ENCODE results near the gene EIF4A3. TPM values are rescaled to one million over a fixed set of nuclear protein-coding genes. Genes with fewer than 3 reads are reported as not detected.
A peak's percentile ranks its signal among the peaks of the same experiment; 100 is the strongest.

Gene EIF4A3
- total and polyA plus RNA-seq, 9 of the 15 experiments (the other 6 are each of a cell fraction or from before 2014, with no cell fraction given) = 62.7 to 171 (median 127) TPM

GRCh38 chr17:80166446-80166845 lies 19.5 kb upstream of the EIF4A3 start:
- FAIRE-seq = no peak

DNA sequence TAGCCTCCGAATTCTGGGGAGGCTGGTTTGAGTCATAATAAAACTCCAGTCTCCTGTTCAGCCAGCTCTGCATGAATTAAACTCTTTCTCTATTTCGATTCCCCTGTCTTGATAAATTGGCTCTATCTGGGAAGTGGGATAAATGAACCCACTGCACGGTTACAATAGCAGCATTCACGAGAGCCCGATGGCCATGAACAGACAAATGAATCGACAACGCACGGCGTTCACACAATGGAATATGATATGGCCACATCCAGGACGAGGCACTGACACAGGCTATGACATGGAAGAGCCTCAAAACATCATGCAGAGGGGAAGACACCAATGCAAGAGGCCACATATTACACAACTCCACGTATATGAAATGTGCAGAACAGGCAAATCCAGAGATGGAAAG lies 17.3 kb upstream of the EIF4A3 start:
- ChIA-PET POLR2A (interaction anchor here (0.6 to 2.2 kb wide), 4 partner anchors 18 to 63 kb away, joined by 3 to 8 read pairs (median 4); partner anchors contain the start of gene GAA), CTCF (ENCODE audit: low intra/inter-chr PET ratio) (no interaction called here)
- in situ Hi-C loops (cut with MboI) = no loop called here
- Histone ChIP-seq H4K20me1 (replicated peaks; ENCODE audit: control insufficient read depth, insufficient read depth, low read length) (no peaks in the 10 kb centered on the region), H3K27ac (ENCODE audit: extremely low read depth, low read depth, low read length) (no peak overlapping the region), H3K4me2 (ENCODE audit: insufficient read depth, low read length) (no peak overlapping the region), H3K36me3 (ENCODE audit: control insufficient read depth, insufficient read depth, low read length) (no peaks in the 10 kb centered on the region), H2AFZ (ENCODE audit: low read depth, low read length) (no peak overlapping the region), H3K27me3 (ENCODE audit: control insufficient read depth in 2 of 2, insufficient read depth in 2 of 2, low read length in 2 of 2) (peaks cover 20 to 43% of the 10 kb centered on the region in 2 experiments), H3K79me2 (ENCODE audit: control insufficient read depth, insufficient read depth, low read length) (no peaks in the 10 kb centered on the region), H3K4me3 (no peak overlapping the region), H3K9me3 (replicated peaks; ENCODE audit: control insufficient read depth, insufficient read depth, low read depth, low read length) (no peaks in the 10 kb centered on the region), H3K9me1 (ENCODE audit: control insufficient read depth, insufficient read depth, low read length) (no peaks in the 10 kb centered on the region), H3K9ac (ENCODE audit: insufficient read depth in 1 of 2, low read depth in 2 of 2, low read length in 2 of 2) (no peak overlapping the region), H3K4me1 (replicated peaks in 1 of 2; ENCODE audit: control insufficient read depth in 2 of 2, insufficient read depth in 2 of 2, low read length in 2 of 2) (no peaks in the 10 kb centered on the region; a peak in 2 of 5 replicates)
- BruUV-seq (replicated peaks) = no TSS peak
- no peak for FAIRE-seq
- no peak for ATAC-seq
- TF ChIP-seq, protein P1, sequence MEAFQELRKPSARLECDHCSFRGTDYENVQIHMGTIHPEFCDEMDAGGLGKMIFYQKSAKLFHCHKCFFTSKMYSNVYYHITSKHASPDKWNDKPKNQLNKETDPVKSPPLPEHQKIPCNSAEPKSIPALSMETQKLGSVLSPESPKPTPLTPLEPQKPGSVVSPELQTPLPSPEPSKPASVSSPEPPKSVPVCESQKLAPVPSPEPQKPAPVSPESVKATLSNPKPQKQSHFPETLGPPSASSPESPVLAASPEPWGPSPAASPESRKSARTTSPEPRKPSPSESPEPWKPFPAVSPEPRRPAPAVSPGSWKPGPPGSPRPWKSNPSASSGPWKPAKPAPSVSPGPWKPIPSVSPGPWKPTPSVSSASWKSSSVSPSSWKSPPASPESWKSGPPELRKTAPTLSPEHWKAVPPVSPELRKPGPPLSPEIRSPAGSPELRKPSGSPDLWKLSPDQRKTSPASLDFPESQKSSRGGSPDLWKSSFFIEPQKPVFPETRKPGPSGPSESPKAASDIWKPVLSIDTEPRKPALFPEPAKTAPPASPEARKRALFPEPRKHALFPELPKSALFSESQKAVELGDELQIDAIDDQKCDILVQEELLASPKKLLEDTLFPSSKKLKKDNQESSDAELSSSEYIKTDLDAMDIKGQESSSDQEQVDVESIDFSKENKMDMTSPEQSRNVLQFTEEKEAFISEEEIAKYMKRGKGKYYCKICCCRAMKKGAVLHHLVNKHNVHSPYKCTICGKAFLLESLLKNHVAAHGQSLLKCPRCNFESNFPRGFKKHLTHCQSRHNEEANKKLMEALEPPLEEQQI (IDR thresholded peaks at IDR 0.05) = no peak
- TF ChIP-seq CEBPB (tag; IDR thresholded peaks at IDR 0.05) = 0 out of 2 replicates have a peak, but pooled peaks have one; percentile 20
- intact Hi-C loops (cut with micrococcal nuclease) = no loop called here
- no peak for DNase-seq (ENCODE audit: extremely low read depth in 1 of 4, low spot score in 3 of 4)
- 12% methylated on average over 11 of the region's 11 CpGs for WGBS (ENCODE audit: insufficient coverage, low coverage, missing lambda C conversion rate)

More at GRCh38 chr17:80166446-80166845, 19.5 kb upstream of the EIF4A3 start:
- intact Hi-C loops (cut with micrococcal nuclease) (no loop called here), in situ Hi-C loops (cut with MboI) (no loop called here)
- CTCF ChIA-PET (ENCODE audit: low intra/inter-chr PET ratio) = no interaction called here
- Histone ChIP-seq H3K36me3 (ENCODE audit: control insufficient read depth, insufficient read depth, low read length) (no peaks in the 10 kb centered on the region), H3K27me3 (ENCODE audit: control insufficient read depth in 2 of 2, insufficient read depth in 2 of 2, low read length in 2 of 2) (peaks cover 22 to 48% of the 10 kb centered on the region in 2 experiments), H3K4me1 (replicated peaks in 1 of 2; ENCODE audit: control insufficient read depth in 2 of 2, insufficient read depth in 2 of 2, low read length in 2 of 2) (peaks cover 0 to 3% of the 10 kb centered on the region in 2 experiments; a peak in 2 of 5 replicates), H3K27ac (ENCODE audit: extremely low read depth, low read depth, low read length) (no peak overlapping the region), H3K4me2 (ENCODE audit: insufficient read depth, low read length) (no peak overlapping the region), H3K9me3 (replicated peaks; ENCODE audit: control insufficient read depth, insufficient read depth, low read depth, low read length) (no peaks in the 10 kb centered on the region), H3K4me3 (no peak overlapping the region), H3K9ac (ENCODE audit: insufficient read depth in 1 of 2, low read depth in 2 of 2, low read length in 2 of 2) (peak overlapping the region in 1 of 2 experiments; percentile 74; a peak in 1 of 4 replicates), H4K20me1 (replicated peaks; ENCODE audit: control insufficient read depth, insufficient read depth, low read length) (no peaks in the 10 kb centered on the region), H2AFZ (ENCODE audit: low read depth, low read length) (no peak overlapping the region), H3K79me2 (ENCODE audit: control insufficient read depth, insufficient read depth, low read length) (no peaks in the 10 kb centered on the region), H3K9me1 (ENCODE audit: control insufficient read depth, insufficient read depth, low read length) (no peaks in the 10 kb centered on the region)
- no peak for TF ChIP-seq ZNF175 (CRISPR knock-in tag; IDR thresholded peaks at IDR 0.05; ENCODE audit: low read depth)
- TF ChIP-seq MYNN (IDR thresholded peaks at IDR 0.05) = no peak
- TF ChIP-seq MYNN (CRISPR knock-in tag; IDR thresholded peaks at IDR 0.05) = no peak
- no peak for TF ChIP-seq ZNF354B (CRISPR knock-in tag; IDR thresholded peaks at IDR 0.05)
- no peak for TF ChIP-seq MCM3 (IDR thresholded peaks at IDR 0.05)
- TF ChIP-seq KDM1A (IDR thresholded peaks at IDR 0.05) = no peak
- POLR2A ChIA-PET = interaction anchor here (0.6 to 1.2 kb wide), 3 partner anchors 22 to 1932 kb away, joined by 3 to 4 read pairs (median 4); no protein-coding TSS in a partner anchor
- WGBS (ENCODE audit: insufficient coverage, low coverage, missing lambda C conversion rate) = 17% methylated on average over 6 of the region's 6 CpGs
- no peak for DNase-seq (ENCODE audit: extremely low read depth in 1 of 4, low spot score in 3 of 4)
- ATAC-seq = peak; percentile 31; the same call in 1 of the 3 replicates
- BruUV-seq (replicated peaks) = no TSS peak
